SK-N-MC (cell line): ENCODE results near the gene ARHGEF17.

Experiments
- EZH2 ChIP-seq: fragments of 200-600 bp; sonication (generic); IDR thresholded peaks from one replicate; pipeline ENCODE4 v1.6.1; 2017; ENCODE audit warnings: antibody characterized with exemption
- FOXP2 ChIP-seq: optimal IDR thresholded peaks from 2 replicates; pipeline ENCODE3; 2011; ENCODE audit warnings: mild to moderate bottlenecking, moderate library complexity; ENCODE audit not compliant: insufficient read depth; ENCODE audit errors: extremely low read length, control extremely low read depth
- POLR2AphosphoS5 ChIP-seq: IDR thresholded peaks from 2 replicates; pipeline ENCODE4 v1.6.1; 2012; ENCODE audit warnings: mild to moderate bottlenecking, low read depth, low read length, borderline replicate concordance

DNA sequence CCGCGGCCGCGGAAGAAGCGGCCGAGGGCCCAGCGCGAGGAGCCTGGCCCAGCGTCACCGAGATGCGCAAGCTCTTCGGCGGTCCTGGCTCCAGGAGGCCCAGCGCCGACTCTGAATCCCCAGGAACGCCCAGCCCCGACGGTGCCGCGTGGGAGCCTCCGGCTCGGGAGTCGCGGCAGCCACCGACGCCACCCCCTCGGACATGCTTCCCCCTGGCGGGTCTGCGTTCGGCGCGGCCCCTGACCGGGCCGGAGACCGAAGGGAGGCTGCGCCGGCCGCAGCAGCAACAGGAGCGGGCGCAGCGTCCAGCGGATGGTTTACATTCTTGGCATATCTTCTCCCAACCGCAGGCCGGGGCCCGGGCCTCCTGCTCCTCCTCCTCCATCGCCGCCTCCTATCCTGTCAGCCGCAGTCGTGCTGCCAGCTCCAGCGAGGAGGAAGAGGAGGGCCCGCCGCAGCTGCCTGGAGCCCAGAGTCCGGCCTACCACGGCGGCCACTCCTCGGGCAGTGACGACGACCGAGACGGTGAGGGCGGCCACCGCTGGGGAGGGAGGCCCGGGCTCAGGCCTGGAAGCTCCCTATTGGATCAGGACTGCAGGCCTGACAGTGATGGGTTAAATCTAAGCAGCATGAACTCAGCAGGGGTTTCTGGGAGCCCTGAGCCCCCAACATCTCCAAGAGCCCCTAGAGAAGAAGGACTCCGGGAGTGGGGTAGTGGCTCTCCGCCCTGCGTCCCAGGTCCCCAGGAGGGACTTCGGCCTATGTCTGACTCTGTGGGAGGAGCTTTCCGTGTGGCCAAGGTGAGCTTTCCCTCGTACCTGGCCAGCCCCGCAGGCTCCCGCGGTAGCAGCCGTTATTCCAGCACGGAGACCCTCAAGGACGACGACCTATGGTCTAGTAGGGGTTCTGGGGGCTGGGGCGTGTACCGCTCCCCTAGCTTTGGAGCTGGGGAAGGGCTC lies 1.2 kb downstream of the ARHGEF17 start:
- no peak for TF ChIP-seq POLR2AphosphoS5
- no peak for TF ChIP-seq EZH2
- no peak for TF ChIP-seq FOXP2
